MM.1S (cell line): ENCODE results near the gene SCART1.
"Not testable (repeated sequence)": the region's sequence is repeated elsewhere in the genome, so short reads cannot be mapped to it uniquely, and the experiment has no call there.

Experiments used
- EZH2 ChIP-seq: fragments of 300-600 bp; sonication (generic); optimal IDR thresholded peaks from 2 replicates; pipeline ENCODE3; 2017; ENCODE audit warnings: low read depth, mild to moderate bottlenecking, antibody characterized with exemption, low read length, mixed read lengths
- EZH2phosphoT487 ChIP-seq: fragments of 300-600 bp; sonication (generic); IDR thresholded peaks from 2 replicates; pipeline ENCODE4 v1.6.1; 2018; ENCODE audit warnings: antibody characterized with exemption, low read length
- TF ChIP-seq, protein P1 (sequence below): fragments of 300-600 bp; sonication (generic); IDR thresholded peaks from 2 replicates; pipeline ENCODE4 v1.5.1; 2016; ENCODE audit warnings: antibody characterized with exemption, low read length, mixed read lengths

DNA sequence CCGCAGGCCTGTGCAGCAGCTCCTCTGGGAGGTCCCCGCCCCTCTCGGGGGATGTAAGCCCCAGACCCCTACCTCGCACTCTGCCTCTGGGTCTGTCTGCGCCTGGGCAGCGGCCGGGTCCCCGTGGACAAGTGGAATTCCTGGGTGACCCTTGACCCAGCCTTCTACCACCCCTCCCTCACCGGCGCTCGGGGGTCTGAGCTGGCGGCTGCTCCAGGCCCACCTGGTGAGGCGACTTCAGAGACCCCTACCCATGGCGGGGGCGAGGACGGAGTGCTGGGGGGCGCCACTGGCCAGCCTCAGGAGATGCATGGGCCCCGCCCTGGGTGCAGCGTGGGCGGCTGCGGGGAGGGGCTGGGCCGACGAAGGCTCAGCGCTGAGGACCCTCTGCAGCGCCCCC, 21.0 kb upstream of the SCART1 start:
- TF ChIP-seq EZH2, EZH2phosphoT487: not testable (repeated sequence)
- TF ChIP-seq, protein P1, sequence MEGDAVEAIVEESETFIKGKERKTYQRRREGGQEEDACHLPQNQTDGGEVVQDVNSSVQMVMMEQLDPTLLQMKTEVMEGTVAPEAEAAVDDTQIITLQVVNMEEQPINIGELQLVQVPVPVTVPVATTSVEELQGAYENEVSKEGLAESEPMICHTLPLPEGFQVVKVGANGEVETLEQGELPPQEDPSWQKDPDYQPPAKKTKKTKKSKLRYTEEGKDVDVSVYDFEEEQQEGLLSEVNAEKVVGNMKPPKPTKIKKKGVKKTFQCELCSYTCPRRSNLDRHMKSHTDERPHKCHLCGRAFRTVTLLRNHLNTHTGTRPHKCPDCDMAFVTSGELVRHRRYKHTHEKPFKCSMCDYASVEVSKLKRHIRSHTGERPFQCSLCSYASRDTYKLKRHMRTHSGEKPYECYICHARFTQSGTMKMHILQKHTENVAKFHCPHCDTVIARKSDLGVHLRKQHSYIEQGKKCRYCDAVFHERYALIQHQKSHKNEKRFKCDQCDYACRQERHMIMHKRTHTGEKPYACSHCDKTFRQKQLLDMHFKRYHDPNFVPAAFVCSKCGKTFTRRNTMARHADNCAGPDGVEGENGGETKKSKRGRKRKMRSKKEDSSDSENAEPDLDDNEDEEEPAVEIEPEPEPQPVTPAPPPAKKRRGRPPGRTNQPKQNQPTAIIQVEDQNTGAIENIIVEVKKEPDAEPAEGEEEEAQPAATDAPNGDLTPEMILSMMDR = not testable (repeated sequence)
